K562 (cell line): ENCODE measurements around the gene PPP1R14C. TPM values are rescaled to one million over a fixed set of nuclear protein-coding genes. Genes with fewer than 3 reads are reported as not detected.

Source experiments
- C11orf30 ChIP-seq: fragments of 450-650 bp; IDR thresholded peaks from 2 replicates; pipeline ENCODE4 v1.6.1; 2016; ENCODE audit warnings: low read depth, mild to moderate bottlenecking
- CHD1 ChIP-seq: fragments of 200-600 bp; sonication (generic); IDR thresholded peaks from one replicate; pipeline ENCODE4 v1.6.1; 2012; ENCODE audit warnings: mild to moderate bottlenecking, moderate library complexity, low read length, inconsistent platforms
- DPF2 ChIP-seq: fragments of 450-650 bp; IDR thresholded peaks from 2 replicates; pipeline ENCODE4 v1.6.1; 2016
- EHMT2 ChIP-seq: fragments of 450-650 bp; IDR thresholded peaks from 2 replicates; pipeline ENCODE4 v1.6.1; 2018; ENCODE audit warnings: antibody characterized with exemption
- FOSL1 ChIP-seq: fragments of 200-800 bp; sonication (Bioruptor generic); conservative IDR thresholded peaks from 2 replicates; pipeline ENCODE4 v1.6.1; 2016; ENCODE audit warnings: missing genetic modification characterization, missing compliant biosample characterization
- JUND ChIP-seq, 2 experiments: IDR thresholded peaks; 2 replicates in 1 of 2; 3 replicates in 1 of 2; pipeline ENCODE4 v1.6.1; 2011; ENCODE audit warnings: borderline replicate concordance in 2 of 2, low read depth in 2 of 2, low read length in 2 of 2, improper control_type of control experiment in 1 of 2, missing biosample characterization in 1 of 2, missing genetic modification characterization in 1 of 2, missing genetic modification reagents in 1 of 2
- KDM2B ChIP-seq: fragments of 250-450 bp; sonication (Bioruptor Pico); IDR thresholded peaks from 2 replicates; pipeline ENCODE4 v1.8.0; 2021; ENCODE audit warnings: mild to moderate bottlenecking, moderate library complexity
- KDM5B ChIP-seq: fragments of 200-600 bp; sonication (generic); IDR thresholded peaks from 2 replicates; pipeline ENCODE4 v1.6.1; 2012; ENCODE audit warnings: low read depth, mild to moderate bottlenecking, moderate library complexity, low read length, control low read depth, inconsistent platforms; ENCODE audit not compliant: insufficient replicate concordance
- POU5F1 ChIP-seq: fragments of 150-350 bp; IDR thresholded peaks from 2 replicates; pipeline ENCODE4 v1.6.1; 2014; ENCODE audit warnings: borderline replicate concordance, low read length, low read depth, mild to moderate bottlenecking; ENCODE audit not compliant: partially characterized antibody
- RAD51 ChIP-seq: fragments of 450-650 bp; IDR thresholded peaks from 2 replicates; pipeline ENCODE4 v1.7.1; 2016; ENCODE audit warnings: low read depth, mild to moderate bottlenecking, borderline replicate concordance
- SLC30A9 ChIP-seq: fragments of 250-450 bp; sonication (Bioruptor Pico); IDR thresholded peaks from 2 replicates; pipeline ENCODE4 v1.8.0; 2022; ENCODE audit warnings: mild to moderate bottlenecking, moderate library complexity
- ZFPM2 ChIP-seq: fragments of 250-450 bp; sonication (Bioruptor Pico); IDR thresholded peaks from 2 replicates; pipeline ENCODE4 v1.5.1; 2022; ENCODE audit warnings: mild to moderate bottlenecking
- polyA plus RNA-seq, 8 experiments: library from polyadenylated mRNA; depleted of rRNA in 4 of 8; stranded (reverse) in 5 of 8; unstranded in 3 of 8; fragments of >200 nt; fragmentation: Nextera tagmentation in 2 of 8; fragmentation: Illumina TruSeq in 1 of 8; extraction: Ambion mirVana in 2 of 8; extraction: Trizol in 1 of 8; gene quantifications; 2 replicates each; pipeline versions ENCODE4 v1.2.1 to v1.2.3, GENCODE V29; 2011 to 2014; ENCODE audit warnings: inconsistent platforms in 1 of 8, missing spikeins in 1 of 8
- total RNA-seq, 7 experiments: library from RNA; depleted of rRNA in 6 of 7; stranded (reverse); fragments of >200 nt in 6 of 7; fragmentation: Illumina TruSeq in 2 of 7; extraction: Trizol in 2 of 7; gene quantifications; 2 replicates each; pipeline versions ENCODE4 v1.2.1 to v1.2.3, GENCODE V29; 2011 to 2021; ENCODE audit warnings: low replicate concordance in 1 of 7
- TF ChIP-seq, protein P1 (sequence below): fragments of 450-650 bp; IDR thresholded peaks from 2 replicates; pipeline ENCODE4 v1.6.1; 2017; ENCODE audit warnings: antibody characterized with exemption, mild to moderate bottlenecking
- TF ChIP-seq, protein P2 (sequence below): fragments of 250-450 bp; sonication (Bioruptor Pico); IDR thresholded peaks from 2 replicates; pipeline ENCODE4 v1.8.0; 2022; ENCODE audit warnings: inconsistent platforms, mild to moderate bottlenecking, moderate library complexity, borderline replicate concordance
- TF ChIP-seq, protein P3 (sequence below), 2 experiments: fragments of 200-800 bp in 1 of 2; sonication (Bioruptor generic) in 1 of 2; sonication (generic) in 1 of 2; formaldehyde crosslinking in 1 of 2; IDR thresholded peaks in 1 of 2; conservative IDR thresholded peaks in 1 of 2; 2 replicates each; pipeline versions ENCODE4 v1.5.0 to v1.6.1; 2016 to 2020; ENCODE audit warnings: missing compliant biosample characterization in 1 of 2, missing genetic modification characterization in 1 of 2, missing genetic modification reagents in 1 of 2
- TF ChIP-seq, protein P4 (sequence below): sonication (generic); formaldehyde crosslinking; IDR thresholded peaks from 2 replicates; pipeline ENCODE4 v1.8.0; 2022; ENCODE audit warnings: mild to moderate bottlenecking, missing genetic modification reagents

Gene PPP1R14C
- total and polyA plus RNA-seq, 9 of the 15 experiments (the other 6 are each of a cell fraction or from before 2014, with no cell fraction given) = 4.5 to 16.6 (median 11.9) TPM

DNA sequence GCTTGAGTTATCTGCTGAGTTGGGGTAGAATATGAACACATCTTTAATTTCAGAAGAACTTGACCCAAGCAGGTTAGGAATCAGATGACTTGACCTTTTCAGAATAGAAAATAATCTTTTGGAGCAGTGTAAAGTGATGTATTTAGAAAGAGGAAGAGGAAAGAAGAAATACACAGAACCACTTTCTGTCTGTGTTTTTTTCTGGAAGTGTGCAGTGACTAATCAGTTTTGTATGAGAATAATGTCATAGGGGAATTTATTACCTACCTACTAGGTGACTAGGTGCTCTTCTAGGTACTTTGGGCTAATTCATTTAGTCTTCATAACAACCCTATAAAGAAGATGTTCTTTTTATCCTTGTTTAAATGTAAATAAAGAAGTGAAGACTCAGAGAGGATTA, 3.0 kb downstream of the PPP1R14C start (continued):
- TF ChIP-seq, protein P1, sequence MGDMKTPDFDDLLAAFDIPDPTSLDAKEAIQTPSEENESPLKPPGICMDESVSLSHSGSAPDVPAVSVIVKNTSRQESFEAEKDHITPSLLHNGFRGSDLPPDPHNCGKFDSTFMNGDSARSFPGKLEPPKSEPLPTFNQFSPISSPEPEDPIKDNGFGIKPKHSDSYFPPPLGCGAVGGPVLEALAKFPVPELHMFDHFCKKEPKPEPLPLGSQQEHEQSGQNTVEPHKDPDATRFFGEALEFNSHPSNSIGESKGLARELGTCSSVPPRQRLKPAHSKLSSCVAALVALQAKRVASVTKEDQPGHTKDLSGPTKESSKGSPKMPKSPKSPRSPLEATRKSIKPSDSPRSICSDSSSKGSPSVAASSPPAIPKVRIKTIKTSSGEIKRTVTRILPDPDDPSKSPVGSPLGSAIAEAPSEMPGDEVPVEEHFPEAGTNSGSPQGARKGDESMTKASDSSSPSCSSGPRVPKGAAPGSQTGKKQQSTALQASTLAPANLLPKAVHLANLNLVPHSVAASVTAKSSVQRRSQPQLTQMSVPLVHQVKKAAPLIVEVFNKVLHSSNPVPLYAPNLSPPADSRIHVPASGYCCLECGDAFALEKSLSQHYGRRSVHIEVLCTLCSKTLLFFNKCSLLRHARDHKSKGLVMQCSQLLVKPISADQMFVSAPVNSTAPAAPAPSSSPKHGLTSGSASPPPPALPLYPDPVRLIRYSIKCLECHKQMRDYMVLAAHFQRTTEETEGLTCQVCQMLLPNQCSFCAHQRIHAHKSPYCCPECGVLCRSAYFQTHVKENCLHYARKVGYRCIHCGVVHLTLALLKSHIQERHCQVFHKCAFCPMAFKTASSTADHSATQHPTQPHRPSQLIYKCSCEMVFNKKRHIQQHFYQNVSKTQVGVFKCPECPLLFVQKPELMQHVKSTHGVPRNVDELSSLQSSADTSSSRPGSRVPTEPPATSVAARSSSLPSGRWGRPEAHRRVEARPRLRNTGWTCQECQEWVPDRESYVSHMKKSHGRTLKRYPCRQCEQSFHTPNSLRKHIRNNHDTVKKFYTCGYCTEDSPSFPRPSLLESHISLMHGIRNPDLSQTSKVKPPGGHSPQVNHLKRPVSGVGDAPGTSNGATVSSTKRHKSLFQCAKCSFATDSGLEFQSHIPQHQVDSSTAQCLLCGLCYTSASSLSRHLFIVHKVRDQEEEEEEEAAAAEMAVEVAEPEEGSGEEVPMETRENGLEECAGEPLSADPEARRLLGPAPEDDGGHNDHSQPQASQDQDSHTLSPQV = peak; percentile 37; the same call in 1 of the 2 replicates
- no peak for TF ChIP-seq RAD51
- TF ChIP-seq, protein P2, sequence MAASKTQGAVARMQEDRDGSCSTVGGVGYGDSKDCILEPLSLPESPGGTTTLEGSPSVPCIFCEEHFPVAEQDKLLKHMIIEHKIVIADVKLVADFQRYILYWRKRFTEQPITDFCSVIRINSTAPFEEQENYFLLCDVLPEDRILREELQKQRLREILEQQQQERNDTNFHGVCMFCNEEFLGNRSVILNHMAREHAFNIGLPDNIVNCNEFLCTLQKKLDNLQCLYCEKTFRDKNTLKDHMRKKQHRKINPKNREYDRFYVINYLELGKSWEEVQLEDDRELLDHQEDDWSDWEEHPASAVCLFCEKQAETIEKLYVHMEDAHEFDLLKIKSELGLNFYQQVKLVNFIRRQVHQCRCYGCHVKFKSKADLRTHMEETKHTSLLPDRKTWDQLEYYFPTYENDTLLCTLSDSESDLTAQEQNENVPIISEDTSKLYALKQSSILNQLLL (CRISPR knock-in tag) = no peak
- no peak for TF ChIP-seq SLC30A9 (CRISPR knock-in tag)
- no peak for TF ChIP-seq KDM2B
- no peak for TF ChIP-seq KDM5B
- TF ChIP-seq, protein P3, sequence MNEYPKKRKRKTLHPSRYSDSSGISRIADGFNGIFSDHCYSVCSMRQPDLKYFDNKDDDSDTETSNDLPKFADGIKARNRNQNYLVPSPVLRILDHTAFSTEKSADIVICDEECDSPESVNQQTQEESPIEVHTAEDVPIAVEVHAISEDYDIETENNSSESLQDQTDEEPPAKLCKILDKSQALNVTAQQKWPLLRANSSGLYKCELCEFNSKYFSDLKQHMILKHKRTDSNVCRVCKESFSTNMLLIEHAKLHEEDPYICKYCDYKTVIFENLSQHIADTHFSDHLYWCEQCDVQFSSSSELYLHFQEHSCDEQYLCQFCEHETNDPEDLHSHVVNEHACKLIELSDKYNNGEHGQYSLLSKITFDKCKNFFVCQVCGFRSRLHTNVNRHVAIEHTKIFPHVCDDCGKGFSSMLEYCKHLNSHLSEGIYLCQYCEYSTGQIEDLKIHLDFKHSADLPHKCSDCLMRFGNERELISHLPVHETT (CRISPR knock-in tag; conservative IDR thresholded peaks at IDR 0.05 in 1 of 2, IDR thresholded peaks at IDR 0.05 in 1 of 2) = no peak
- TF ChIP-seq JUND (IDR thresholded peaks at IDR 0.05; ENCODE audit: borderline replicate concordance, low read depth, low read length) = peak; percentile 33; the same call in 1 of the 2 replicates
- TF ChIP-seq JUND (tag; IDR thresholded peaks at IDR 0.05; ENCODE audit: borderline replicate concordance, low read depth, low read length) = peak; percentile 50; the same call in 1 of the 3 replicates
- TF ChIP-seq CHD1 = no peak
- TF ChIP-seq POU5F1 = no peak
- TF ChIP-seq EHMT2 = no peak
- no peak for TF ChIP-seq ZFPM2 (CRISPR knock-in tag)
- peak; percentile 84 for TF ChIP-seq C11orf30
- TF ChIP-seq, protein P4, sequence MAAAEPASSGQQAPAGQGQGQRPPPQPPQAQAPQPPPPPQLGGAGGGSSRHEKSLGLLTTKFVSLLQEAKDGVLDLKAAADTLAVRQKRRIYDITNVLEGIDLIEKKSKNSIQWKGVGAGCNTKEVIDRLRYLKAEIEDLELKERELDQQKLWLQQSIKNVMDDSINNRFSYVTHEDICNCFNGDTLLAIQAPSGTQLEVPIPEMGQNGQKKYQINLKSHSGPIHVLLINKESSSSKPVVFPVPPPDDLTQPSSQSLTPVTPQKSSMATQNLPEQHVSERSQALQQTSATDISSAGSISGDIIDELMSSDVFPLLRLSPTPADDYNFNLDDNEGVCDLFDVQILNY (CRISPR knock-in tag) = no peak
- peak; percentile 57; the same call in 1 of the 2 replicates for TF ChIP-seq DPF2
- peak; percentile 39; the same call in 1 of the 2 replicates for TF ChIP-seq FOSL1
